ENCODE data around the gene PLAAT3. TPM values are rescaled to one million over a fixed set of nuclear protein-coding genes. Genes with fewer than 3 reads are reported as not detected.

Gene PLAAT3
- total RNA-seq, 1 experiment from 2014 or later = 0.69 TPM

- ChIA-PET CTCF (no interaction called here), POLR2A (ENCODE audit: low non-redundant PET) (no interaction called here)
- H3K4me1 ChIP-seq (ENCODE audit: insufficient read depth, low read length, poor library complexity, severe bottlenecking) = no peaks in the 10 kb centered on the region
- H3K27ac ChIP-seq (ENCODE audit: low read depth, low read length, poor library complexity, severe bottlenecking) = no peak overlapping the region
- no peak for DNase-seq (ENCODE audit: low spot score)
- BruUV-seq (replicated peaks) = no TSS peak
- H3K4me3 ChIP-seq (ENCODE audit: low read depth, low read length, poor library complexity, severe bottlenecking) = no peak overlapping the region
- peaks cover 37% of the 10 kb centered on the region for H3K36me3 ChIP-seq (ENCODE audit: insufficient read depth, low read length, poor library complexity, severe bottlenecking)
- H3K27me3 ChIP-seq (replicated peaks; ENCODE audit: insufficient read depth, low read depth, low read length, poor library complexity) = no peaks in the 10 kb centered on the region
- no peaks in the 10 kb centered on the region for H3K9me3 ChIP-seq (ENCODE audit: low read depth, low read length, poor library complexity, severe bottlenecking)
- intact Hi-C loops (cut with micrococcal nuclease; ENCODE audit: unreplicated experiment) = no loop called here
- TF ChIP-seq EZH2 (IDR thresholded peaks at IDR 0.05; ENCODE audit: borderline replicate concordance, low read depth, low read length, poor library complexity, severe bottlenecking) = no peak
- no peak for TF ChIP-seq CTCF (conservative IDR thresholded peaks at IDR 0.05; ENCODE audit: low read depth, low read length)
Measured at GRCh38 chr11:63652671-63653070, 38.4 kb upstream of the PLAAT3 start.

GRCh38 chr11:63643205-63643604 is 29.0 kb upstream of the PLAAT3 start:
- intact Hi-C loops (cut with micrococcal nuclease; ENCODE audit: unreplicated experiment) = no loop called here
- CTCF ChIA-PET = no interaction called here
- TF ChIP-seq EZH2 (IDR thresholded peaks at IDR 0.05; ENCODE audit: borderline replicate concordance, low read depth, low read length, poor library complexity, severe bottlenecking) (no peak), CTCF (conservative IDR thresholded peaks at IDR 0.05; ENCODE audit: low read depth, low read length) (no peak)
- POLR2A ChIA-PET (ENCODE audit: low non-redundant PET) = no interaction called here
- no TSS peak for BruUV-seq (replicated peaks)
- no peak overlapping the region for H3K4me3 ChIP-seq (ENCODE audit: low read depth, low read length, poor library complexity, severe bottlenecking)
- H3K27me3 ChIP-seq (replicated peaks; ENCODE audit: insufficient read depth, low read depth, low read length, poor library complexity) = no peaks in the 10 kb centered on the region
- peaks cover 47% of the 10 kb centered on the region for H3K36me3 ChIP-seq (ENCODE audit: insufficient read depth, low read length, poor library complexity, severe bottlenecking)
- no peak overlapping the region for H3K27ac ChIP-seq (ENCODE audit: low read depth, low read length, poor library complexity, severe bottlenecking)
- no peaks in the 10 kb centered on the region for H3K9me3 ChIP-seq (ENCODE audit: low read depth, low read length, poor library complexity, severe bottlenecking)
- no peak for DNase-seq (ENCODE audit: low spot score)
- H3K4me1 ChIP-seq (ENCODE audit: insufficient read depth, low read length, poor library complexity, severe bottlenecking) = no peaks in the 10 kb centered on the region

DNA sequence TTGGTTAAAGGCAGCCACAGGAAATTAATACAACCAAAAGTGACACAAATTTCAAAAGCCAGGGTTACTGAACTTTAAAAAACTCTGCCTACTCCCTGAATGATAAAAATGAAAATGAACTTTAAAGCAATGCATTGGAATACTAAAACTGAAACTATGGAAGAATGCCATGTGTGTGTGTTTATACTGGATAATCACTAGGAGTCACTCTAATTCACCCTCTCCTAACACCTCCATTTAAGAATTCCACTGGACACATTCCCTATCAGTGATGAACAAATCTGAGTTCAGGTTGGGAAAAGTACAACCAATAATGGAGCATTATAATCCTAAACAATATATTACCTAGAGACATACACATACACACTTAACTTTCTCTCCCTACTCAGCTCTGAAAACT is 27.5 kb upstream of the PLAAT3 start:
- CTCF ChIA-PET = no interaction called here
- POLR2A ChIA-PET (ENCODE audit: low non-redundant PET) = no interaction called here
- no peak for DNase-seq (ENCODE audit: low spot score)
- H3K9me3 ChIP-seq (ENCODE audit: low read depth, low read length, poor library complexity, severe bottlenecking) = no peaks in the 10 kb centered on the region
- no peak overlapping the region for H3K27ac ChIP-seq (ENCODE audit: low read depth, low read length, poor library complexity, severe bottlenecking)
- no TSS peak for BruUV-seq (replicated peaks)
- H3K4me3 ChIP-seq (ENCODE audit: low read depth, low read length, poor library complexity, severe bottlenecking) = no peak overlapping the region
- H3K27me3 ChIP-seq (replicated peaks; ENCODE audit: insufficient read depth, low read depth, low read length, poor library complexity) = no peaks in the 10 kb centered on the region
- H3K36me3 ChIP-seq (ENCODE audit: insufficient read depth, low read length, poor library complexity, severe bottlenecking) = peaks cover 47% of the 10 kb centered on the region
- intact Hi-C loops (cut with micrococcal nuclease; ENCODE audit: unreplicated experiment) = no loop called here
- H3K4me1 ChIP-seq (ENCODE audit: insufficient read depth, low read length, poor library complexity, severe bottlenecking) = no peaks in the 10 kb centered on the region
- TF ChIP-seq EZH2 (IDR thresholded peaks at IDR 0.05; ENCODE audit: borderline replicate concordance, low read depth, low read length, poor library complexity, severe bottlenecking) (no peak), CTCF (conservative IDR thresholded peaks at IDR 0.05; ENCODE audit: low read depth, low read length) (peak; percentile 46; the same call in 1 of the 2 replicates)

Data from A673 (cell line).